ENCODE results near the gene ASTL.

ASTL gene

GRCh38 chr2:96124406-96125265 is 13.7 kb downstream of the ASTL start:
- DNase-seq = no peak

GRCh38 chr2:96123936-96124335 is 14.4 kb downstream of the ASTL start:
- no peak for DNase-seq

GRCh38 chr2:96123290-96123689 is 15.0 kb downstream of the ASTL start:
- DNase-seq = no peak

- no peak for DNase-seq
Observed at GRCh38 chr2:96122391-96122790, 15.9 kb downstream of the ASTL start.

GRCh38 chr2:96121414-96121813 is 16.9 kb downstream of the ASTL start:
- no peak for DNase-seq

GRCh38 chr2:96120991-96121390 is 17.3 kb downstream of the ASTL start:
- peak; percentile 25 for DNase-seq

GRCh38 chr2:96120091-96120720 is 18.1 kb downstream of the ASTL start:
- DNase-seq = peak; percentile 34

GRCh38 chr2:96119389-96119751 is 18.9 kb downstream of the ASTL start:
- DNase-seq = no peak

GRCh38 chr2:96118698-96119388 is 19.5 kb downstream of the ASTL start:
- no peak for DNase-seq

- DNase-seq = no peak
Observed at GRCh38 chr2:96117701-96118588, 20.4 kb downstream of the ASTL start.

- peak; percentile 61 for DNase-seq
Observed at GRCh38 chr2:96116879-96117533, 21.3 kb downstream of the ASTL start.

GRCh38 chr2:96116424-96116878 is 21.9 kb downstream of the ASTL start, which contains the start of gene ADRA2B:
Gene ADRA2B, minus strand, starts transcription at chr2:96116571. Its CDS starts 422 bp downstream, at chr2:96116149.
- DNase-seq = peak; percentile 86

GRCh38 chr2:96115631-96116423 is 22.5 kb downstream of the ASTL start:
- DNase-seq = no peak

- DNase-seq = no peak
Observed at GRCh38 chr2:96114903-96115581, 23.3 kb downstream of the ASTL start.

- no peak for DNase-seq
Observed at GRCh38 chr2:96114546-96114902, 23.8 kb downstream of the ASTL start.

- DNase-seq = no peak
Observed at GRCh38 chr2:96113951-96114350, 24.4 kb downstream of the ASTL start.

- DNase-seq = no peak
Observed at GRCh38 chr2:96113367-96113677, 25.0 kb downstream of the ASTL start.

- DNase-seq = no peak
Observed at GRCh38 chr2:96112501-96113366, 25.6 kb downstream of the ASTL start.

GRCh38 chr2:96111823-96112500 is 26.3 kb downstream of the ASTL start:
- no peak for DNase-seq
